ENCODE measurements around the gene CRMP1.

- TF ChIP-seq, protein P1, sequence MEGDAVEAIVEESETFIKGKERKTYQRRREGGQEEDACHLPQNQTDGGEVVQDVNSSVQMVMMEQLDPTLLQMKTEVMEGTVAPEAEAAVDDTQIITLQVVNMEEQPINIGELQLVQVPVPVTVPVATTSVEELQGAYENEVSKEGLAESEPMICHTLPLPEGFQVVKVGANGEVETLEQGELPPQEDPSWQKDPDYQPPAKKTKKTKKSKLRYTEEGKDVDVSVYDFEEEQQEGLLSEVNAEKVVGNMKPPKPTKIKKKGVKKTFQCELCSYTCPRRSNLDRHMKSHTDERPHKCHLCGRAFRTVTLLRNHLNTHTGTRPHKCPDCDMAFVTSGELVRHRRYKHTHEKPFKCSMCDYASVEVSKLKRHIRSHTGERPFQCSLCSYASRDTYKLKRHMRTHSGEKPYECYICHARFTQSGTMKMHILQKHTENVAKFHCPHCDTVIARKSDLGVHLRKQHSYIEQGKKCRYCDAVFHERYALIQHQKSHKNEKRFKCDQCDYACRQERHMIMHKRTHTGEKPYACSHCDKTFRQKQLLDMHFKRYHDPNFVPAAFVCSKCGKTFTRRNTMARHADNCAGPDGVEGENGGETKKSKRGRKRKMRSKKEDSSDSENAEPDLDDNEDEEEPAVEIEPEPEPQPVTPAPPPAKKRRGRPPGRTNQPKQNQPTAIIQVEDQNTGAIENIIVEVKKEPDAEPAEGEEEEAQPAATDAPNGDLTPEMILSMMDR (IDR thresholded peaks at IDR 0.05) = no peak
- TF ChIP-seq EP300 (IDR thresholded peaks at IDR 0.05) (no peak), POLR2AphosphoS5 (IDR thresholded peaks at IDR 0.05) (no peak)
Observed at GRCh38 chr4:5788144-5788543, 104.7 kb downstream of the CRMP1 start.
